ENCODE results near the gene NUCKS1. TPM values are rescaled to one million over a fixed set of nuclear protein-coding genes. Genes with fewer than 3 reads are reported as not detected.
A peak's percentile ranks its signal among the peaks of the same experiment; 100 is the strongest.

NUCKS1 gene
- total and polyA plus RNA-seq, 2 of the 8 experiments (the other 6 are each of a cell fraction or from before 2014, with no cell fraction given): 126 to 461 TPM

GRCh38 chr1:205750138-205751035 lies at the start of gene NUCKS1 (continued):
- TF ChIP-seq SP2 (IDR thresholded peaks at IDR 0.05; ENCODE audit: low read length): peak; percentile 59
- TF ChIP-seq EP300 (IDR thresholded peaks at IDR 0.05; ENCODE audit: borderline replicate concordance in 1 of 2, low read depth in 2 of 2, low read length in 2 of 2): peak; percentile 11 to 81; a peak in 1 of 3 replicates
- no peak for TF ChIP-seq GTF2F1 (IDR thresholded peaks at IDR 0.05; ENCODE audit: borderline replicate concordance, low read depth, low read length)
- TF ChIP-seq EGR1 (IDR thresholded peaks at IDR 0.05; ENCODE audit: borderline replicate concordance, low read depth, low read length): peak; percentile 51; the same call in 1 of the 2 replicates
- peak; percentile 99 for TF ChIP-seq KDM1A (IDR thresholded peaks at IDR 0.05; ENCODE audit: borderline replicate concordance, low read length)
- TF ChIP-seq CTCF (IDR thresholded peaks at IDR 0.05; ENCODE audit: control extremely low read depth in 1 of 3, insufficient read depth in 1 of 3, low read depth in 1 of 3, low read length in 3 of 3): no peak; a peak in 1 of 4 replicates
- TF ChIP-seq TAF7 (optimal IDR thresholded peaks at IDR 0.05; ENCODE audit: borderline replicate concordance, low read depth, low read length): peak; percentile 51
- peak; percentile 84; the same call in 1 of the 2 replicates for TF ChIP-seq ATF2 (IDR thresholded peaks at IDR 0.05; ENCODE audit: low read length)

All from H1 (cell line).